SHP77 treated with DMSO at 0.1 percent for 48 hours (cell line): ENCODE results near the gene C9orf43.

ENCODE experiments used
- DNase-seq: peaks from one replicate; lab custom pipeline; 2025; lab: John Stamatoyannopoulos, UW

The C9orf43 gene

GRCh38 chr9:113467183-113467582 lies 56.6 kb downstream of the C9orf43 start:
- DNase-seq = no peak

GRCh38 chr9:113468716-113469448 lies 58.3 kb downstream of the C9orf43 start:
- DNase-seq = no peak

- DNase-seq = no peak
Observed at GRCh38 chr9:113471143-113471542, 60.6 kb downstream of the C9orf43 start.

- DNase-seq = no peak
Observed at GRCh38 chr9:113471566-113471965, 61.0 kb downstream of the C9orf43 start.

- DNase-seq = no peak
Observed at GRCh38 chr9:113472199-113472598, 61.7 kb downstream of the C9orf43 start.

GRCh38 chr9:113474360-113475028 lies 63.9 kb downstream of the C9orf43 start:
- no peak for DNase-seq

- DNase-seq = no peak
Observed at GRCh38 chr9:113475031-113475430, 64.5 kb downstream of the C9orf43 start.

GRCh38 chr9:113475992-113476391 lies 65.4 kb downstream of the C9orf43 start:
- no peak for DNase-seq

GRCh38 chr9:113476511-113476916 lies 66.0 kb downstream of the C9orf43 start:
- DNase-seq = no peak

- no peak for DNase-seq
Observed at GRCh38 chr9:113477058-113477457, 66.5 kb downstream of the C9orf43 start.

GRCh38 chr9:113477661-113478060 lies 67.1 kb downstream of the C9orf43 start:
- DNase-seq = no peak

- no peak for DNase-seq
Observed at GRCh38 chr9:113479174-113479621, 68.7 kb downstream of the C9orf43 start.
